Mammary epithelial cell (primary cell): Measurements from ENCODE around the gene LOXL1.

ENCODE experiments used
- CTCF ChIP-seq, 2 donors: IDR thresholded peaks in 1 of 2; conservative IDR thresholded peaks in 1 of 2; 2 replicates each; pipeline ENCODE4 v1.5.1; 2011 to 2012; ENCODE audit warnings: inconsistent platforms in 2 of 2, low read length in 2 of 2, mild to moderate bottlenecking in 2 of 2, control low read depth in 1 of 2, low read depth in 1 of 2; ENCODE audit not compliant: insufficient read depth in 1 of 2; ENCODE audit errors: extremely low read depth in 1 of 2
- EZH2 ChIP-seq: IDR thresholded peaks from 2 replicates; pipeline ENCODE4 v1.6.1; 2012; ENCODE audit warnings: low read length, inconsistent platforms, borderline replicate concordance

GRCh38 chr15:73979636-73980035 lies 53.4 kb downstream of the LOXL1 start:
- TF ChIP-seq CTCF (conservative IDR thresholded peaks at IDR 0.05 in 1 of 2, IDR thresholded peaks at IDR 0.05 in 1 of 2; ENCODE audit: extremely low read depth in 1 of 2, insufficient read depth in 1 of 2, low read depth in 1 of 2, low read length in 2 of 2) (no peak), EZH2 (no peak)
